ENCODE measurements around the gene BLOC1S5.
"Not testable (repeated sequence)": the region's sequence is repeated elsewhere in the genome, so short reads cannot be mapped to it uniquely, and the experiment has no call there.

Gene BLOC1S5

DNA sequence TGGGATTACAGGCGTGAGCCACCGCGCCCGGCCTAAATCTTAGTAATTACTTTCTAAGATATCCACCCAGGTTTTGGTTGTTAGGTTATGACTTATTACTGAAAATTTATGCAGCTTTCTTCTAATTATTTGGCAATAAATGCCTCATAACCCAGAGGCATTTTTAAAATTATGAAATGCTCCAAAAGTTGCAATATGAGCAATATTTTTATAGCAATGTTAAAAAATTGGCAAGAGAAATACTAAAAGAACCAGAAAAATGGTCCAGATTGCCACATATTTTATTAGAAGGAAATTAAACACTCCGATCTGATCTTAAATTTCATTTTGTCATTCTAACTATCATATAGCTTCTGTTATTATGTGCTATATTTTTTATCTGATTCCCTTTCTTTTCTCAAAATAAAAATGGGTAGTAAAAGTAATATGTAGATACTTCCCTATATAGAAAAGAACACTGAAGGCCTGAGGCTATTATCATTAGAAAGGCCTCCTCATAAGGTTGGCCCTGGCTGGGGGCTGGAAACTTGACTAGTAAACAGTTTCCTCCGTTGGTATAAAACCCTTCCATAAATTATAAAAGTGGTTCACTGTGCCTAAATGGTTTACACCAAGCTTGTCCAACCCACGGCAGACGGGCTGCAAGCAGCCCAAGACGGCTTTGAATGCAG, 22.1 kb downstream of the BLOC1S5 start:
- no peak for DNase-seq

DNA sequence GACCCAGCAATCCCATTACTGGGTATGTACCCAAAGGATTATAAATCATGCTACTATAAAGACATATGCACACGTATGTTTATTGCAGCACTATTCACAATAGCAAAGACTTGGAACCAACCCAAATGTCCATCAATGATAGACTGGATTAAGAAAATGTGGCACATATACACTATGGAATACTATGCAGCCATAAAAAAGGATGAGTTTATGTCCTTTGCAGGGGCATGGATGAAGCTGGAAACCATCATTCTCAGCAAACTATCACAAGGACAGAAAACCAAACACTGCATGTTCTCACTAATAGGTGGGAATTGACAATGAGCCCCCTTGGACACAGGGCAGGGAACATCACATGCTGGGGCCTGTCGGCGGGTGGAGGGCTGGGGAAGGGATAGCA, 30.1 kb downstream of the BLOC1S5 start:
- not testable (repeated sequence) for DNase-seq

DNA sequence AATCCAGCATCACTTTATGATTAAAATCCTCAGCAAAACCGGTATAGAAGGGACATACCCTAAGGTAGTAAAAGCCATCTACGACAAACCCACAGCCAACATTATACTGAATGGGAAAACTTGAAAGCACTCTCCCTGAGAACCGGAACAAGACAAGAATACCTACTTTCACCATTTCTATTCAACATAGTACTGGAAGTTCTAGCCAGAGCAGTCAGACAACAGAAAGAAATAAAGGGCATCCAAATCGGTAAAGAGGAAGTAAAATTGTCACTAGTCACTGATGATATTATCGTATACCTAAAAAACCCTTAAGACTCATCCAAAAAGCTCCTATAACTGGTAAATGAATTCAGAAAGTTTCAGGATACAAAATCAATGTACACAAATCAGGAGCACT, 33.3 kb downstream of the BLOC1S5 start:
- DNase-seq, result no peak

DNA sequence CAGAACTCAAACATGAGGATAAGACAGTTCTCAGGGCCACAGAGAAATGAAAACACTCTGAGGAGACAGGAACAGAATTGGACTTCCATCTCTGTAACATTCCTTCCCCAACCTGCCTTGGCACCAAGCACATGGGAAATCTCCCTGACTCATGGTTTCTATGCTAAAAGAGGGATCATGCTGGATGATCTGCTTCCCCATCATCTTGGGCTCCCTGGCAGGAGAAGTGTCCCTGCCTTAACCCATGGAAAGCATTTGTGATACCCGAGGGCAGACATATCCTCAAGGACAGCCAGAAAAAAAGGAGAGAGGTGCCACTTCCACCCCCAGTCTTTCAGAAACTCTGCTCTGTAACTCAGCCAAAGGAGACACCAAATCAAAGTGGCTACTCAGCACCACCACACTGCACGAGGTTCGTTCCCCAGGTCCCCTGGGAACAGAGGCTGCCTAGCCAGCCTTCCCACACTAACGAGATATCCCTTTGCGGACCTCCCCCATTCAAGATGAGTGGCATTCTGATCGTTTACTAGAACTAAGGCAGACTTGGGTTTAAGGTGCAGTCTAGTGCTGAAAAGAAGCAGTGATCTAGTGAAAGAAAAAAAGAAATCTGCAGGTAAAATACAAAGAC, 34.8 kb downstream of the BLOC1S5 start:
- no peak for DNase-seq

GRCh38 chr6:8027965-8028651, 36.1 kb downstream of the BLOC1S5 start:
- no peak for DNase-seq

DNA sequence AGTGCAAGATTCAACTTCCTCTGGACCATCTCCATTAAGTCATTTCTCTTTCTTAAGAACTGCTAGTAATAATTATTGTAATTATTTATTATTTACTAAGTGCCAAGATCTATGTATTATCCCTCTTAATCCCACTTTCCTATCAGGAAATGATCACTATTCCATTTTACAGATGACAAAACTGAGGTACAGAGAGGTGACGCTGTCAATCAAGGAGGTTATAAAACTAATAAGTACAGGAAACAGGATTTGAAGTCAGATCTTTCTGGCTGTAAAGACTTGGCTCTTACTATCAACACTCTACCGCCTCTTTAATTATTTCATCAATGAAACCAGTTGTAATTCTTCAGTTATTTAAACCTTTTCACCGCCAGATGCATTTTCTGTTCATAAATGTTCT, 37.4 kb downstream of the BLOC1S5 start:
- DNase-seq, result no peak

- no peak for DNase-seq
These were observed 39.0 kb downstream of the BLOC1S5 start for GRCh38 chr6:8025191-8025590.

DNA sequence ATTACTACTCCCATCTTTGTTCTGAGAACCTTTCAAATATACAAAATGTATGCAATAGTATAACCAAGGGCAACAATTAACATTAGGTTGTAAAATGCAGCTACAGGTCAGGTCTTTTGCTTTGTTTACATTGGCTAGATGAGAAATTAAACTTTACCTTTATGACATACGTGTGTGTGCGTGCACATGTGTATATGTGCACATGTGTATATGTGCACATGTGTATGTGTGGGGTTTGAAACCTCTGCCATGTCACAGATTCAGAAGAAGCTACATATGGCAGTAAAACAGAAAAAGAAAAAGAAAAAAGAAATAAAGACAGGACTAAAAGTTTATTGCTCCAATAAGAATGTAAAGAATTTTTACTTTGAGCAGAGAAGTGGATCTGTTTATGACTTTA, 40.6 kb downstream of the BLOC1S5 start:
- DNase-seq, result no peak

GRCh38 chr6:8020083-8020482, 44.1 kb downstream of the BLOC1S5 start:
- DNase-seq, result no peak

- DNase-seq, result no peak
These were observed 46.5 kb downstream of the BLOC1S5 start for GRCh38 chr6:8017705-8018104.

- DNase-seq, result no peak
These were observed 46.9 kb downstream of the BLOC1S5 start for GRCh38 chr6:8017276-8017701.

DNA sequence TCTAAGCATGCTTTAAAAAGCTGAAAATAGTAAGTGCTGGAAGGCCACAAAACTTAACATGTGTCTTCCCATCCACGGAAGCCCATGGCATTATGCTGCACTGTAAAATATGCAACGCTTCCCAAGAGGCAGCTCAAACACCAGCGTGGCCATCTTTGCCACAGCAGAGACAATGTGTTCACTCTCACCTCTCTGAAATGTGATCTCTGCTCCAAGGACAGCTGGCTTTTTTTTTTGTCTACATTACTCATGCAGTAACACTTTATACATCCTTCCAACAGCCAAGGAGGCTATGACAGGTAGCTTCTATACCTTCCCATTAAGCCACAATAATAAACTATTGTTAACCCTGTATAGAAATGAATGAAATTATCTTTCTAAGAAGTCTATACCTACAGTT, 49.2 kb downstream of the BLOC1S5 start:
- no peak for DNase-seq

GRCh38 chr6:8013763-8014162, 50.4 kb downstream of the BLOC1S5 start:
- DNase-seq, result no peak

- no peak for DNase-seq
These were observed 58.0 kb downstream of the BLOC1S5 start for GRCh38 chr6:8006208-8006607.

- DNase-seq, result no peak
These were observed 59.1 kb downstream of the BLOC1S5 start for GRCh38 chr6:8005136-8005535.

DNA sequence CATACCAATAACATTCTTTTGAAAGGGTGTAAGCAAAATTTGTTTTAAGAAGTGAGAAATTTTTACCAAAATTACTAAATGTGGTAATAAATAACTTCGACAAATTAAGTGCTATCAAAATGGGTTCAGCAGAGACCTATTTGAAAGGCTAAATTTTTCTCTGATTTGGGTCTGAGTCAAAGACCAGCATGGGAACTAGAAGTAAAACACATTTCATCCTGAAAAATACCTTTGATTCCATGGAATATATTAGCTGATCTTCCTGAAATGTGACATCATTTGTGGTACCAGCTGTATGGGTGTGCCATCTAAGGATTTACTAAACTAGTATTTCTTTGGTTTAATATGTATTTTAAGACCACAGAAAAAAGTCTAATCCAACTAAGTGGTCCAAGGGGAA, 63.6 kb downstream of the BLOC1S5 start:
- DNase-seq, result no peak

- no peak for DNase-seq
These were observed 64.0 kb downstream of the BLOC1S5 start for GRCh38 chr6:8000188-8000596.

GRCh38 chr6:7999201-7999600, 65.0 kb downstream of the BLOC1S5 start:
- no peak for DNase-seq

DNA sequence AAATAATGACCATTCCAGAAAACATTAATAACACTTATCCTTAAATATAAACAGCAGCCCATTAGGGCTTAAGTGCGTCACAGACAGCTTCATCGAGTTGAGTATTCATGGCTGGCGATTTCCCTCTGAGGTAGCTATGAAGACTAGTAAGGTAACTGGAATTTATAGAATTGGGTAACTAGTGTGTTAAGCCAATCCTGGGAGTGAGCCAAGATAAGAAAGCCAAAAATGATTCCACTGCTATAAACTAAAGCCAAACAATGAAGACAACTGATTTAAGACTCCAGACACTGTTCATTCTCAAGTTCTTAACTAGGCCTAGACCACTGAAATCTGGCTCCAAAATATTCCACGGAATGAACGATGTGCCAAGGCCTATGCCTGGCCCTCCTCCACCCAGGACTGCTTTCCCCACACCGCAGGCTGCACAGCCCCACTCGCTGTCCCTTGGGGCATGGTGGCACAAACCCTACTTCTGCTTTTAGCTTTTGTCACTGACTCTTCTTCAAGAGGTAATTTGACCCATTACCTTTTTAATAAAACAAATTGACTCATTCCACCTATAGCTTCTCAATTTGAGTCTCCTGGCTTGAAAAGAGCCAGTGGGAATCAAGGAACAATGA, 66.0 kb downstream of the BLOC1S5 start:
- DNase-seq, result no peak

DNA sequence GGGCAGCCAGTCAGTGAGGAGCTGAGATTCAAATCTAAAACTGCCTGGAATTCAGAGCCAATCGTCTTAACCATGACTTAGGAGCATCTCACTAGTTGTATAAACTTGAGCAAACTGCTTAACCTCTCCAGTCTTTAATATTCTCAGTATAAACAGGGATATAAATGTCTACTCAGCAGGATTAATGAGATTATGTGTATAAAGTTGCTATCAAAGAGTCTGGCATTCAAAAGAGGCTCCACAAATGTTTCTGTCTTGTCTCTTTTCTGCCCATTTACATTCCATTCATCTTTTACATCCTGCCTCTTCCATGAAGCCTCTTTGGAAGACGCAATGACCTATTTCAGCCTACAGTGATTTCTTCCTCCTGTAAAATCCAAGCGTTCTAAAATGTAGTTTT, 66.9 kb downstream of the BLOC1S5 start:
- DNase-seq, result no peak

- no peak for DNase-seq
These were observed 67.6 kb downstream of the BLOC1S5 start for GRCh38 chr6:7996538-7997111.

- DNase-seq, result no peak
These were observed 70.2 kb downstream of the BLOC1S5 start for GRCh38 chr6:7993952-7994351.

- no peak for DNase-seq
These were observed 70.8 kb downstream of the BLOC1S5 start for GRCh38 chr6:7993399-7993798.
